HG03571 (cell line): ENCODE measurements around the gene ZNF32.

Experiments
- ATAC-seq: cut with Tn5 transposase; IDR thresholded peaks from one replicate; pipeline ENCODE4 v1.9.1; 2021; ENCODE audit not compliant: unreplicated experiment

The ZNF32 gene

GRCh38 chr10:43648398-43649184 is at the start of gene ZNF32:
Gene ZNF32 (minus strand): TSS chr10:43648881. CDS start chr10:43646133, 2,748 bp downstream.
- ATAC-seq = peak; percentile 99

- no peak for ATAC-seq
These were observed 49.5 kb upstream of the ZNF32 start for GRCh38 chr10:43698156-43698555.

GRCh38 chr10:43696909-43697483 is 48.3 kb upstream of the ZNF32 start:
- ATAC-seq = no peak

- no peak for ATAC-seq
These were observed 47.0 kb upstream of the ZNF32 start for GRCh38 chr10:43695730-43696129.

GRCh38 chr10:43695321-43695720 is 46.6 kb upstream of the ZNF32 start:
- ATAC-seq = no peak

GRCh38 chr10:43694526-43694925 is 45.8 kb upstream of the ZNF32 start:
- no peak for ATAC-seq

- ATAC-seq = no peak
These were observed 44.9 kb upstream of the ZNF32 start for GRCh38 chr10:43693602-43694001.

GRCh38 chr10:43692051-43692825 is 43.6 kb upstream of the ZNF32 start:
- ATAC-seq = no peak

- no peak for ATAC-seq
These were observed 42.8 kb upstream of the ZNF32 start for GRCh38 chr10:43691485-43691884.

GRCh38 chr10:43689955-43690771 is 41.5 kb upstream of the ZNF32 start:
- peak; percentile 97 for ATAC-seq

GRCh38 chr10:43689618-43689954 is 40.9 kb upstream of the ZNF32 start:
- ATAC-seq = peak; percentile 35

GRCh38 chr10:43689007-43689491 is 40.4 kb upstream of the ZNF32 start:
- no peak for ATAC-seq

GRCh38 chr10:43688348-43688892 is 39.7 kb upstream of the ZNF32 start:
- no peak for ATAC-seq

- no peak for ATAC-seq
These were observed 38.7 kb upstream of the ZNF32 start for GRCh38 chr10:43687373-43687772.

GRCh38 chr10:43686414-43686813 is 37.7 kb upstream of the ZNF32 start:
- ATAC-seq = no peak

- no peak for ATAC-seq
These were observed 37.1 kb upstream of the ZNF32 start for GRCh38 chr10:43685744-43686143.

GRCh38 chr10:43684292-43684559 is 35.5 kb upstream of the ZNF32 start:
- ATAC-seq = no peak

- ATAC-seq = no peak
These were observed 35.0 kb upstream of the ZNF32 start for GRCh38 chr10:43683451-43684291.

- no peak for ATAC-seq
These were observed 34.3 kb upstream of the ZNF32 start for GRCh38 chr10:43682956-43683355.

- ATAC-seq = no peak
These were observed 33.0 kb upstream of the ZNF32 start for GRCh38 chr10:43681721-43682120.
